GM21528 (cell line): ENCODE measurements around the gene CTNND2.

Source experiments
- ATAC-seq: cut with Tn5 transposase; IDR thresholded peaks from one replicate; pipeline ENCODE4 v1.9.1; 2021; ENCODE audit warnings: mild to moderate bottlenecking, moderate library complexity; ENCODE audit not compliant: unreplicated experiment, low FRiP score

Gene CTNND2

GRCh38 chr5:11904265-11904906, at the start of gene CTNND2:
Gene CTNND2, minus strand, starts transcription at chr5:11904446. Its CDS starts 593 bp downstream, at chr5:11903853.
- ATAC-seq, result no peak

GRCh38 chr5:11946317-11946716, 42.1 kb upstream of the CTNND2 start:
- ATAC-seq, result no peak

- ATAC-seq, result no peak
These were observed 37.3 kb upstream of the CTNND2 start for GRCh38 chr5:11941566-11941965.

GRCh38 chr5:11931638-11932037, 27.4 kb upstream of the CTNND2 start:
- no peak for ATAC-seq

GRCh38 chr5:11928909-11929308, 24.7 kb upstream of the CTNND2 start:
- ATAC-seq, result no peak

- ATAC-seq, result no peak
These were observed 21.5 kb upstream of the CTNND2 start for GRCh38 chr5:11925701-11926100.

GRCh38 chr5:11922394-11922793, 18.1 kb upstream of the CTNND2 start:
- no peak for ATAC-seq

- no peak for ATAC-seq
These were observed 14.3 kb upstream of the CTNND2 start for GRCh38 chr5:11918463-11919045.

GRCh38 chr5:11909471-11909870, 5.2 kb upstream of the CTNND2 start:
- ATAC-seq, result no peak

- no peak for ATAC-seq
These were observed 2.3 kb upstream of the CTNND2 start for GRCh38 chr5:11906497-11906896.

GRCh38 chr5:11905206-11905605, 960 bp upstream of the CTNND2 start:
- no peak for ATAC-seq

GRCh38 chr5:11903614-11904264, 507 bp downstream of the CTNND2 start:
- ATAC-seq, result no peak

GRCh38 chr5:11903121-11903613, 1.1 kb downstream of the CTNND2 start:
- ATAC-seq, result no peak

- no peak for ATAC-seq
These were observed 2.0 kb downstream of the CTNND2 start for GRCh38 chr5:11902201-11902619.

GRCh38 chr5:11898787-11899186, 5.5 kb downstream of the CTNND2 start:
- no peak for ATAC-seq

- no peak for ATAC-seq
These were observed 6.5 kb downstream of the CTNND2 start for GRCh38 chr5:11897781-11898180.

GRCh38 chr5:11894992-11895391, 9.3 kb downstream of the CTNND2 start:
- ATAC-seq, result no peak

GRCh38 chr5:11892832-11893231, 11.4 kb downstream of the CTNND2 start:
- ATAC-seq, result no peak

GRCh38 chr5:11890777-11891176, 13.5 kb downstream of the CTNND2 start:
- ATAC-seq, result no peak

- no peak for ATAC-seq
These were observed 16.0 kb downstream of the CTNND2 start for GRCh38 chr5:11888221-11888620.

GRCh38 chr5:11878814-11879213, 25.4 kb downstream of the CTNND2 start:
- no peak for ATAC-seq

- no peak for ATAC-seq
These were observed 30.7 kb downstream of the CTNND2 start for GRCh38 chr5:11873587-11873986.
